Heart right ventricle (tissue), 16 donors: ENCODE data around the gene EPX. TPM values are rescaled to one million over a fixed set of nuclear protein-coding genes. Genes with fewer than 3 reads are reported as not detected.

Experiments
- ATAC-seq, 8 donors: fragments of 200-7000 bp; cut with Tn5 transposase; one replicate each; pipeline ENCODE4 v1.9.1; 2020; ENCODE audit warnings: mild to moderate bottlenecking in 8 of 8, moderate library complexity in 8 of 8, moderate number of reproducible peaks in 1 of 8
- DNase-seq, 2 donors: peaks; one replicate each; pipeline ENCODE4 v3.0.0-alpha.2; 2020
- H3K27ac ChIP-seq, 10 donors: fragments of 200-600 bp; sonication (generic) in 2 of 10; one replicate each; pipeline versions ENCODE4 v1.5.0 to v1.8.0; 2020 to 2022; ENCODE audit warnings: mild to moderate bottlenecking in 3 of 10
- H3K27me3 ChIP-seq, 7 donors: fragments of 200-600 bp; one replicate each; pipeline ENCODE4 v1.8.0; 2021 to 2022; ENCODE audit warnings: mild to moderate bottlenecking in 2 of 7
- H3K36me3 ChIP-seq, 9 donors: fragments of 200-600 bp; sonication (generic) in 1 of 9; one replicate each; pipeline versions ENCODE4 v1.5.0 to v1.8.0; 2020 to 2022; ENCODE audit warnings: mild to moderate bottlenecking in 2 of 9
- H3K4me1 ChIP-seq, 9 donors: fragments of 200-600 bp; sonication (generic) in 1 of 9; one replicate each; pipeline versions ENCODE4 v1.5.0 to v1.8.0; 2020 to 2022; ENCODE audit warnings: mild to moderate bottlenecking in 4 of 9
- H3K4me3 ChIP-seq, 10 donors: fragments of 200-600 bp; sonication (generic) in 2 of 10; one replicate each; pipeline versions ENCODE4 v1.5.0 to v1.8.0; 2020 to 2022; ENCODE audit warnings: mild to moderate bottlenecking in 7 of 10, moderate library complexity in 2 of 10
- H3K9me3 ChIP-seq, 11 donors: fragments of 200-600 bp in 10 of 11; sonication (generic) in 2 of 11; one replicate each; pipeline versions ENCODE4 v1.5.0 to v1.8.0; 2013 to 2022; ENCODE audit warnings: mild to moderate bottlenecking in 2 of 11, control low read depth in 1 of 11, moderate library complexity in 1 of 11
- WGBS, 2 donors: extraction: QIAGEN DNeasy Blood & Tissue Kit; methylation state at CpG; one replicate each; pipeline ENCODE4 v1.1.7; 2013; ENCODE audit warnings: inconsistent platforms in 1 of 2; 5-methylcytosine and 5-hydroxymethylcytosine counted together
- intact Hi-C, 10 donors: fragments of 100-400 bp; cut with DNase I; formaldehyde crosslinking; loops; one replicate each; pipeline versions ENCODE4 v1.11.1 to v1.14.2; 2022
- polyA plus RNA-seq, 2 donors: library from polyadenylated mRNA; stranded (reverse); fragments of 200-250 nt; gene quantifications; one replicate each; pipeline ENCODE4 v1.2.3, GENCODE V29; 2013
- total RNA-seq, 10 donors: library from RNA; stranded (reverse); fragmentation: NEBNext Ultra II Directional in 3 of 10; extraction: Animal tissue kit (Norgen Biotek cat#: 25700) in 3 of 10; gene quantifications; one replicate each; pipeline versions ENCODE4 v1.2.1 to v1.2.4, GENCODE V29; 2021 to 2023
- TF ChIP-seq, protein P1 (sequence below), 9 donors: fragments of 200-600 bp; sonication (generic) in 2 of 9; IDR thresholded peaks; one replicate each; pipeline versions ENCODE4 v1.5.0 to v1.8.0; 2021 to 2022; ENCODE audit warnings: antibody characterized with exemption in 9 of 9, mild to moderate bottlenecking in 5 of 9, moderate library complexity in 1 of 9
- donor health status: Arrhythmogenic right ventricular cardiomyopathy.
- donor health status: ischemic (EF 13 %, LVEDD 7.1; RV severe dilation, severe dysfunction).
- donor health status: healthy with polysubstance abuse.
- donor health status: DM: no; HTN: yes; CAD: no.
- donor health status: DM: no; HTN: no; CAD: no.
- donor health status: ischemic (EF 25% LVEDD 6.9; RV normal size, moderate dysfunction).
- donor health status: ischemic (EF 25% LVEDD 5.7; RV mildly dilated, moderate dysfunction).
- donor health status: healthy.
- donor health status: DM: yes; HTN: yes; CAD: no.
- donor health status: Ischemic cardiomyopathy.
- donor health status: ischemic (EF 35%, LVEDD 5.7; RV mildly dilated, moderate dysfunction).
- donor health status: nonischemic (EF 11% LVEDD 7.7; RV severe dilation, severe dysfunction).
- donor health status: DM: yes; HTN: yes; CAD: no.
- donor health status: PGD.
- donor health status: ischemic (EF 29% LVEDD 5.4; RV normal size, mild dysfunction).
- donor health status: nonischemic (EF 23%, LVEDD 6.1; RV moderate dilation, normal function).

Gene EPX
- total and polyA plus RNA-seq, 12 donors: not detected

- Histone ChIP-seq H3K27ac (no peak overlapping the region), H3K4me1 (no peaks in the 10 kb centered on the region), H3K4me3 (no peak overlapping the region), H3K27me3 (peaks cover 0 to 81% (median 66%) of the 10 kb centered on the region in 7 donors), H3K36me3 (no peaks in the 10 kb centered on the region), H3K9me3 (no peaks in the 10 kb centered on the region)
- ATAC-seq: no peak
- 68 to 74% methylated on average over 1 of the region's 1 CpG for WGBS, 2 donors
- intact Hi-C loops: loop anchor here in 2 of 10 donors (10.0 kb wide), 2 partner anchors 55 to 205 kb away; no protein-coding TSS in a partner anchor
- TF ChIP-seq, protein P1, sequence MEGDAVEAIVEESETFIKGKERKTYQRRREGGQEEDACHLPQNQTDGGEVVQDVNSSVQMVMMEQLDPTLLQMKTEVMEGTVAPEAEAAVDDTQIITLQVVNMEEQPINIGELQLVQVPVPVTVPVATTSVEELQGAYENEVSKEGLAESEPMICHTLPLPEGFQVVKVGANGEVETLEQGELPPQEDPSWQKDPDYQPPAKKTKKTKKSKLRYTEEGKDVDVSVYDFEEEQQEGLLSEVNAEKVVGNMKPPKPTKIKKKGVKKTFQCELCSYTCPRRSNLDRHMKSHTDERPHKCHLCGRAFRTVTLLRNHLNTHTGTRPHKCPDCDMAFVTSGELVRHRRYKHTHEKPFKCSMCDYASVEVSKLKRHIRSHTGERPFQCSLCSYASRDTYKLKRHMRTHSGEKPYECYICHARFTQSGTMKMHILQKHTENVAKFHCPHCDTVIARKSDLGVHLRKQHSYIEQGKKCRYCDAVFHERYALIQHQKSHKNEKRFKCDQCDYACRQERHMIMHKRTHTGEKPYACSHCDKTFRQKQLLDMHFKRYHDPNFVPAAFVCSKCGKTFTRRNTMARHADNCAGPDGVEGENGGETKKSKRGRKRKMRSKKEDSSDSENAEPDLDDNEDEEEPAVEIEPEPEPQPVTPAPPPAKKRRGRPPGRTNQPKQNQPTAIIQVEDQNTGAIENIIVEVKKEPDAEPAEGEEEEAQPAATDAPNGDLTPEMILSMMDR (IDR thresholded peaks at IDR 0.05): no peak
- no peak for DNase-seq
Measured at GRCh38 chr17:58239987-58240386, 47.5 kb downstream of the EPX start.

- intact Hi-C loops: loop anchor here in 1 of 10 donors (10.0 kb wide), 1 partner anchor 203 kb away; no protein-coding TSS in a partner anchor
- Histone ChIP-seq H3K9me3 (no peaks in the 10 kb centered on the region), H3K4me1 (no peaks in the 10 kb centered on the region), H3K27ac (no peak overlapping the region), H3K36me3 (no peaks in the 10 kb centered on the region), H3K27me3 (peaks cover 0 to 83% (median 62%) of the 10 kb centered on the region in 7 donors), H3K4me3 (no peak overlapping the region)
- DNase-seq (no peak), ATAC-seq (no peak)
- WGBS, 2 donors: 4 to 9% methylated on average over 4 of the region's 4 CpGs
- TF ChIP-seq, protein P1 (IDR thresholded peaks at IDR 0.05): no peak
Measured at GRCh38 chr17:58242171-58242784, 49.8 kb downstream of the EPX start.

DNA sequence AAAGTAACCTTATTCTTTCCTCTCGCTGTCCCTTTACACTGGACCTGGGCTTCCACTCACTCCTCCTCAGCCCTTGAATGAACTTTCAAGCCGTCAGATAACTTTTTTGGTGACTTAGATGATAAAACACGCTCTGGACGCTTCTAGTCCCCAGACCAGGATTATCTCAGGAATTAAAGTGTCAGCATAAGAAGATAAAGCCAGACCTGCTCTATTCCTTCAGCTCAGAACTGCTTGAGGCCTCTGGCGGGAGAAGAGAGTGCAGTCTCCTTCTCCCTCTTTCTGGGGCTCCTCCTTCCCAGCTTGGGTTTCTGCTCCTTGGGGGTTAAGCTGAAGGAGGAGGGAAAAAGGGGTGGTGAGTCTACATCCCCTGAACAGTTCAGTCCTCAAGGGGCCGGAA, 52.4 kb downstream of the EPX start:
- TF ChIP-seq, protein P1 (IDR thresholded peaks at IDR 0.05): no peak
- intact Hi-C loops: loop anchor here in 3 of 10 donors (5.0 to 10.0 kb wide), 3 partner anchors 200 to 757 kb away; no protein-coding TSS in a partner anchor
- Histone ChIP-seq H3K36me3 (no peaks in the 10 kb centered on the region), H3K4me1 (peaks cover 0 to 11% (median 8%) of the 10 kb centered on the region in 9 donors), H3K4me3 (no peak overlapping the region), H3K27ac (no peak overlapping the region), H3K27me3 (peaks cover 0 to 81% (median 64%) of the 10 kb centered on the region in 7 donors), H3K9me3 (no peaks in the 10 kb centered on the region)
- ATAC-seq (no peak), DNase-seq (no peak)
- 40 to 49% methylated on average over 6 of the region's 6 CpGs for WGBS, 2 donors

GRCh38 chr17:58245428-58246103, 53.0 kb downstream of the EPX start:
- 48 to 57% methylated on average over 10 of the region's 10 CpGs for WGBS, 2 donors
- Histone ChIP-seq H3K9me3 (no peaks in the 10 kb centered on the region), H3K27ac (no peak overlapping the region), H3K36me3 (no peaks in the 10 kb centered on the region), H3K4me3 (no peak overlapping the region), H3K27me3 (peaks cover 0 to 81% (median 64%) of the 10 kb centered on the region in 7 donors), H3K4me1 (peaks cover 0 to 11% (median 8%) of the 10 kb centered on the region in 9 donors)
- TF ChIP-seq, protein P1 (IDR thresholded peaks at IDR 0.05): no peak
- DNase-seq (no peak), ATAC-seq (no peak)
- intact Hi-C loops: loop anchor here in 3 of 10 donors (5.0 to 10.0 kb wide), 3 partner anchors 199 to 757 kb away; no protein-coding TSS in a partner anchor
